K562 treated with DMSO at 1 percent for 24 hours (cell line): ENCODE results near the gene COA1. TPM values are rescaled to one million over a fixed set of nuclear protein-coding genes. Genes with fewer than 3 reads are reported as not detected.

ENCODE experiments used
- total RNA-seq: library from RNA; unstranded; fragments of 300-600 nt; gene quantifications from 2 replicates; pipeline ENCODE4 v1.2.3, GENCODE V29; 2022; ENCODE audit warnings: low read depth; ENCODE audit not compliant: insufficient read depth

Gene COA1
- 116 and 123 TPM in 2 replicates for total RNA-seq

GRCh38 chr7:43729214-43729923 is at the start of gene COA1:
TSS of gene COA1 (minus strand) at chr7:43729523. CDS start at chr7:43648614, 80,909 bp downstream.

GRCh38 chr7:43758029-43758821 is 28.9 kb upstream of the COA1 start, which contains the start of gene BLVRA:
TSS of gene BLVRA (plus strand) at chr7:43758680. CDS start at chr7:43771159, 12,479 bp downstream.

Other genes starting within 250 kb of the COA1 start
- gene STK17A, start 146.4 kb downstream of the COA1 start, total RNA-seq = 15.9 and 18.8 TPM in 2 replicates
- 135 and 137 TPM in 2 replicates for gene BLVRA, start 29.2 kb upstream of the COA1 start, total RNA-seq
- 255 and 257 TPM in 2 replicates for gene MRPS24, start 140.0 kb upstream of the COA1 start, total RNA-seq
- gene URGCP, start 177.1 kb upstream of the COA1 start, total RNA-seq = 25.8 and 33.3 TPM in 2 replicates
- 9.7 and 12.0 TPM in 2 replicates for gene UBE2D4, start 196.9 kb upstream of the COA1 start, total RNA-seq